ENCODE results near the gene ZNF892.

ZNF892 gene

DNA sequence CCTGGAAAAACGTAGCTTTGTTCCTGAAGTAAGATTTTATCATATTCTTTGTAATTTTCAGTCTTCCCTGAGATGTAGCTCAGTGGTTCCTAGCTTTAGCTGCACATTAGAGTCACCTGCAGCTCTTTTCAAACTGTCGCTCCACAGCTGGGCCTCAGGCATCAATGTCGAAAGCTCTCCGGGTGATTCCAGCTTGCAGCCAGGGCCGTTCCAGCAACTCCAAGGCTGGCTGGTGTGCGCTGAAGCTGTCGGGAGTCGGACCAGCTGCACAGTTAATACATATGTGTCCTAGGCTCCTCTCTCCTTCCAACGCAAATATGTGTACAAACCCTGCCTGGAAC lies 42.3 kb upstream of the ZNF892 start:
- Histone ChIP-seq H3K4me3 (ENCODE audit: severe bottlenecking) (peak overlapping the region; percentile 83), H3K27ac (ENCODE audit: poor library complexity, severe bottlenecking) (peak overlapping the region; percentile 57)
- ATAC-seq (ENCODE audit: low read depth) = no peak; the same call in 2 of the 3 replicates

DNA sequence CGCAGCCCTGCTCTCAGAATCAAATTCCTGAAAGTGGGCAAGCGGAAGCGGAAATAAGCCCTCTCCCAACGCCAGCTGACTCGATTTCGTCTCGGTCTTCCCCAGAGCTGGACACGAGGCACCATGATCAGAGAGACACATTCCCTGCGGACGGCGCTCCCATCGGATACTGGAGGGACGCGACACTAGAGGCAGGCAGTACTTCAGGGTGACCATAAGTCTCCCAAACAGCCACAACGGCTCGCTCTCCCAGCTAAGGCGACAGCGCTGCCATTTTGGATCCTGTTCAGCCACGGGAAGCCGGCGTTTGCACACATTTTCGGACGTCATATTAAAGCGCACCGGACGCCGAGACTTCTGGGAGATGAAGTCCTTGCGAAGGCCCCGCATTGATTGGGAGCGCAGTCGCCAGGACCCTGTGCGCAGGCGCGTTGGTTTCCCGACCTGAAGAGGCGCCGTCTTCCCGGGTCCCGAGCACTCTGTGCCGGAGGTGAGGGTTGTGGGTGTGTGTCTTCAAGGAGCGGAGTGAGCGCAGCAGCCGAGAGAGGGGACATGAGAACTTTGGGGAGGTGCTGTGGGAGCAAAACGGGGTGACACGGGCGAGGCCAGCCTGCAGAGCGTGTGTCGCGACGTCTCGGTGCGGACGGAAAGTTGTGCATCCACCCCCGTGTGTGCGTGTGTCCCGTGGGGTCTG lies 41.8 kb upstream of the ZNF892 start, which contains the start of gene ZNF2:
ZNF2 (plus strand) TSS at position 439 of the 694 bp plus-strand sequence. CDS start 10,418 bp downstream, outside the sequence.
- peak; percentile 97 for ATAC-seq (ENCODE audit: low read depth)
- no peaks in the 10 kb centered on the region for H3K9me3 ChIP-seq (ENCODE audit: severe bottlenecking)
- peak within 1 kb of the TSS; percentile 57 for H3K27ac ChIP-seq (ENCODE audit: poor library complexity, severe bottlenecking)
- peaks cover 6% of the 10 kb centered on the region for H3K4me1 ChIP-seq (ENCODE audit: insufficient read depth, poor library complexity, severe bottlenecking)
- H3K27me3 ChIP-seq (ENCODE audit: insufficient read depth, poor library complexity, severe bottlenecking) = no peaks in the 10 kb centered on the region
- peaks cover 4% of the 10 kb centered on the region; the same call in 1 of the 2 replicates for H3K36me3 ChIP-seq (ENCODE audit: low read depth)
- peak within 1 kb of the TSS; percentile 83 for H3K4me3 ChIP-seq (ENCODE audit: severe bottlenecking)
- peak; percentile 95 for DNase-seq (ENCODE audit: low spot score)
- TF ChIP-seq, protein P1, sequence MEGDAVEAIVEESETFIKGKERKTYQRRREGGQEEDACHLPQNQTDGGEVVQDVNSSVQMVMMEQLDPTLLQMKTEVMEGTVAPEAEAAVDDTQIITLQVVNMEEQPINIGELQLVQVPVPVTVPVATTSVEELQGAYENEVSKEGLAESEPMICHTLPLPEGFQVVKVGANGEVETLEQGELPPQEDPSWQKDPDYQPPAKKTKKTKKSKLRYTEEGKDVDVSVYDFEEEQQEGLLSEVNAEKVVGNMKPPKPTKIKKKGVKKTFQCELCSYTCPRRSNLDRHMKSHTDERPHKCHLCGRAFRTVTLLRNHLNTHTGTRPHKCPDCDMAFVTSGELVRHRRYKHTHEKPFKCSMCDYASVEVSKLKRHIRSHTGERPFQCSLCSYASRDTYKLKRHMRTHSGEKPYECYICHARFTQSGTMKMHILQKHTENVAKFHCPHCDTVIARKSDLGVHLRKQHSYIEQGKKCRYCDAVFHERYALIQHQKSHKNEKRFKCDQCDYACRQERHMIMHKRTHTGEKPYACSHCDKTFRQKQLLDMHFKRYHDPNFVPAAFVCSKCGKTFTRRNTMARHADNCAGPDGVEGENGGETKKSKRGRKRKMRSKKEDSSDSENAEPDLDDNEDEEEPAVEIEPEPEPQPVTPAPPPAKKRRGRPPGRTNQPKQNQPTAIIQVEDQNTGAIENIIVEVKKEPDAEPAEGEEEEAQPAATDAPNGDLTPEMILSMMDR (IDR thresholded peaks at IDR 0.05; ENCODE audit: poor library complexity, severe bottlenecking) = no peak

More for the DNA sequence above, 42.3 kb upstream of the ZNF892 start:
- peaks cover 6% of the 10 kb centered on the region for H3K4me1 ChIP-seq (ENCODE audit: insufficient read depth, poor library complexity, severe bottlenecking)
- peaks cover 4% of the 10 kb centered on the region; the same call in 1 of the 2 replicates for H3K36me3 ChIP-seq (ENCODE audit: low read depth)
- no peak for DNase-seq (ENCODE audit: low spot score)
- TF ChIP-seq, protein P1 (IDR thresholded peaks at IDR 0.05; ENCODE audit: poor library complexity, severe bottlenecking) = no peak
- no peaks in the 10 kb centered on the region for H3K9me3 ChIP-seq (ENCODE audit: severe bottlenecking)
- H3K27me3 ChIP-seq (ENCODE audit: insufficient read depth, poor library complexity, severe bottlenecking) = no peaks in the 10 kb centered on the region

DNA sequence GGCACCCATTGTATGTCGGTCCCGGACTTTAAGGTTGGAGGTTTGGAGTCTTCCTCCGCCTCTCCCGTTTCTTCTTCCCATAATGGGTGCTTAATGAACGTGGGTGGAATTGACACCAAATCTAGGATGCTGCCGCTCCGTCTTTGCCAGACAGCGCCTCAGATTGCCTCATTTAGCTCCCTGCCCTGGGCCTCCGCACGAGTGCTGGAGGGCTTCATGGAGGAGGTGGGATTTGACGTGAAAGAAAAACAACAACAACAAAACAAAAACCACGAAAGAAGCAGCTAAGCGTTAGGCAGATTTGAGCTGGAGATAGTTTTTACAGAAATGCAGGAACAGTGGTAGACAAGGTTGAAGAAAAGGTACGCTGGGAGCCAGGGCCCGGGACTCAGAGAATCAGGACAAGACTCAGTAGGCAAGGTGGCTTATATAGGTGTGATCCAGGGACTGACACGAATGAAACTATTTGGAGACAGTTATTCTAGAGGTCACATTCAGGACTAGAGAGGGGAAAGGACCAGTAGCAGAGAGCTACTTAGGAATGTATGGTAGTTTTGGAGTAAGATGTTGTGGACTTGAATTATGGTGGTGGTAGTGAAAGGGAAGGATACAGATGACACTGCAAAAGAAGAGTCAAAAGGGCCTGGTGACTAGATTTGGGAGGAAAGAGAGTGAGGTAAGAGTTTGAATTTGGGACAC lies 41.1 kb upstream of the ZNF892 start:
- Histone ChIP-seq H3K27ac (ENCODE audit: poor library complexity, severe bottlenecking) (peak overlapping the region; percentile 57), H3K27me3 (ENCODE audit: insufficient read depth, poor library complexity, severe bottlenecking) (no peaks in the 10 kb centered on the region), H3K9me3 (ENCODE audit: severe bottlenecking) (no peaks in the 10 kb centered on the region), H3K4me1 (ENCODE audit: insufficient read depth, poor library complexity, severe bottlenecking) (peaks cover 6% of the 10 kb centered on the region), H3K36me3 (ENCODE audit: low read depth) (peaks cover 4% of the 10 kb centered on the region; the same call in 1 of the 2 replicates), H3K4me3 (ENCODE audit: severe bottlenecking) (peak overlapping the region; percentile 83)
- DNase-seq (ENCODE audit: low spot score) = no peak
- ATAC-seq (ENCODE audit: low read depth) = no peak; the same call in 1 of the 3 replicates
- TF ChIP-seq, protein P1 (IDR thresholded peaks at IDR 0.05; ENCODE audit: poor library complexity, severe bottlenecking) = no peak

DNA sequence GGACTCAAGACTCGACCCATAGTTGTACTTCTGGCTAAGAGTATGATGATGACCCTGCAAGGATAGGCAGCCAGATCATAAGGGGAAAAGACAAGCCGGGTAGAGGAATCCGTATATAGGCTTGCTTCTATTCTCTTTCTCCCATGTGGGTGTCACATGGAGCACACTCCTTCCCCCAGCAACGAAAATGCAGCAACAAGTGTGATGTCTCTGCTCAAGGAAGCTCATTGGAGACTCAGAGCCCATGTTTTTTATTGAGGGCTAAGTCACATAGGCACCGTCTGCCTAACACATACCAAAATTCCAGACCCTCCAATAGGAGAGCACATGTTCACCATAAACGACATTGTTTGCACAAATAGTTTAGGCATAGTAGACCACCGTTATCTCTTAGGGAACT lies 35.4 kb upstream of the ZNF892 start:
- H3K4me3 ChIP-seq (ENCODE audit: severe bottlenecking) = no peak overlapping the region
- no peak for DNase-seq (ENCODE audit: low spot score)
- no peaks in the 10 kb centered on the region for H3K9me3 ChIP-seq (ENCODE audit: severe bottlenecking)
- no peaks in the 10 kb centered on the region for H3K4me1 ChIP-seq (ENCODE audit: insufficient read depth, poor library complexity, severe bottlenecking)
- H3K27me3 ChIP-seq (ENCODE audit: insufficient read depth, poor library complexity, severe bottlenecking) = no peaks in the 10 kb centered on the region
- no peaks in the 10 kb centered on the region for H3K36me3 ChIP-seq (ENCODE audit: low read depth)
- no peak for ATAC-seq (ENCODE audit: low read depth)
- TF ChIP-seq, protein P1 (IDR thresholded peaks at IDR 0.05; ENCODE audit: poor library complexity, severe bottlenecking) = no peak
- no peak overlapping the region for H3K27ac ChIP-seq (ENCODE audit: poor library complexity, severe bottlenecking)

Measured in RWPE2 (cell line).